GM06990 (cell line): ENCODE measurements around the gene ACER3.

Experiments
- DNase-seq: peaks from one replicate; pipeline ENCODE4 v3.0.0-alpha.2; 2011; ENCODE audit not compliant: insufficient read length; ENCODE audit errors: extremely low read depth
- H3K27me3 ChIP-seq: replicated peaks from 2 replicates; pipeline ENCODE4 v1.6.0; 2011; ENCODE audit warnings: low read length; ENCODE audit not compliant: control insufficient read depth, insufficient read depth
- H3K36me3 ChIP-seq: 2 replicates; pipeline ENCODE4 v1.5.1; 2011; ENCODE audit warnings: low read length; ENCODE audit not compliant: control insufficient read depth, insufficient read depth
- H3K4me3 ChIP-seq: replicated peaks from 2 replicates; pipeline ENCODE4 v1.5.1; 2011; ENCODE audit warnings: low read depth, mild to moderate bottlenecking, control low read depth, low read length
- CTCF ChIP-seq: IDR thresholded peaks from 2 replicates; pipeline ENCODE4 v1.5.1; 2011; ENCODE audit warnings: low read length, control low read depth, mild to moderate bottlenecking, inconsistent platforms; ENCODE audit not compliant: insufficient read depth, poor library complexity, severe bottlenecking

The ACER3 gene

GRCh38 chr11:76987203-76987602 is 126.5 kb downstream of the ACER3 start:
- H3K36me3 ChIP-seq: no peaks in the 10 kb centered on the region
- TF ChIP-seq CTCF: no peak
- no peak for DNase-seq

GRCh38 chr11:76990628-76991027 is 129.9 kb downstream of the ACER3 start:
- no peak for TF ChIP-seq CTCF

More at GRCh38 chr11:76987203-76987602, 126.5 kb downstream of the ACER3 start:
- H3K27me3 ChIP-seq: no peaks in the 10 kb centered on the region
- H3K4me3 ChIP-seq: no peak overlapping the region

GRCh38 chr11:76995081-76995576 is 134.4 kb downstream of the ACER3 start:
- no peak overlapping the region for H3K4me3 ChIP-seq

More at GRCh38 chr11:76990628-76991027, 129.9 kb downstream of the ACER3 start:
- Histone ChIP-seq H3K4me3 (no peak overlapping the region), H3K36me3 (no peaks in the 10 kb centered on the region), H3K27me3 (no peaks in the 10 kb centered on the region)
- DNase-seq: no peak

GRCh38 chr11:76997512-76997911 is 136.8 kb downstream of the ACER3 start:
- no peak overlapping the region for H3K4me3 ChIP-seq
- TF ChIP-seq CTCF: no peak
- no peaks in the 10 kb centered on the region for H3K36me3 ChIP-seq
- DNase-seq: no peak
- no peaks in the 10 kb centered on the region for H3K27me3 ChIP-seq

More at GRCh38 chr11:76995081-76995576, 134.4 kb downstream of the ACER3 start:
- DNase-seq: no peak
- no peak for TF ChIP-seq CTCF
- no peaks in the 10 kb centered on the region for H3K36me3 ChIP-seq
- H3K27me3 ChIP-seq: no peaks in the 10 kb centered on the region

- no peak for TF ChIP-seq CTCF
- Histone ChIP-seq H3K36me3 (no peaks in the 10 kb centered on the region), H3K4me3 (no peak overlapping the region), H3K27me3 (no peaks in the 10 kb centered on the region)
- no peak for DNase-seq
Measured at GRCh38 chr11:76999597-76999996, 138.9 kb downstream of the ACER3 start.

- Histone ChIP-seq H3K4me3 (no peak overlapping the region), H3K27me3 (no peaks in the 10 kb centered on the region), H3K36me3 (no peaks in the 10 kb centered on the region)
- DNase-seq: no peak
- TF ChIP-seq CTCF: no peak
Measured at GRCh38 chr11:77001613-77002012, 140.9 kb downstream of the ACER3 start.
